ENCODE data around the gene UGT1A8. TPM values are rescaled to one million over a fixed set of nuclear protein-coding genes. Genes with fewer than 3 reads are reported as not detected.

UGT1A8 gene
- polyA plus RNA-seq, 1 experiment, result not detected

GRCh38 chr2:233705911-233706506, 88.6 kb downstream of the UGT1A8 start:
- DNase-seq (ENCODE audit: low read depth, low spot score), result no peak
- POLR2A ChIA-PET, result no interaction called here
- CTCF ChIA-PET, result no interaction called here
- Histone ChIP-seq H3K27me3 (ENCODE audit: control insufficient read depth, insufficient read depth, low read length) (no peaks in the 10 kb centered on the region), H3K4me3 (ENCODE audit: low read depth, low read length) (no peak overlapping the region), H3K9me3 (ENCODE audit: control insufficient read depth, insufficient read depth, low read length) (0 out of 2 replicates have a peak, but pooled peaks cover 3% of the 10 kb centered on the region), H3K27ac (ENCODE audit: low read depth, low read length) (no peak overlapping the region)
- TF ChIP-seq CTCF (IDR thresholded peaks at IDR 0.05; ENCODE audit: low read depth, low read length), result no peak

GRCh38 chr2:233706720-233707119, 89.3 kb downstream of the UGT1A8 start:
- DNase-seq (ENCODE audit: low read depth, low spot score), result no peak
- CTCF ChIA-PET, result interaction anchor here (0.7 kb wide), 2 partner anchors 16 to 271 kb away, joined by 3 to 4 read pairs; no protein-coding TSS in a partner anchor
- Histone ChIP-seq H3K9me3 (ENCODE audit: control insufficient read depth, insufficient read depth, low read length) (0 out of 2 replicates have a peak, but pooled peaks cover 3% of the 10 kb centered on the region), H3K27me3 (ENCODE audit: control insufficient read depth, insufficient read depth, low read length) (no peaks in the 10 kb centered on the region), H3K4me3 (ENCODE audit: low read depth, low read length) (no peak overlapping the region), H3K27ac (ENCODE audit: low read depth, low read length) (peak overlapping the region; percentile 3)
- POLR2A ChIA-PET, result no interaction called here
- TF ChIP-seq CTCF (IDR thresholded peaks at IDR 0.05; ENCODE audit: low read depth, low read length), result no peak

- no peaks in the 10 kb centered on the region for H3K27me3 ChIP-seq (ENCODE audit: control insufficient read depth, insufficient read depth, low read length)
- no peak for DNase-seq (ENCODE audit: low read depth, low spot score)
- H3K9me3 ChIP-seq (ENCODE audit: control insufficient read depth, insufficient read depth, low read length), result 0 out of 2 replicates have a peak, but pooled peaks cover 3% of the 10 kb centered on the region
- POLR2A ChIA-PET, result no interaction called here
- TF ChIP-seq CTCF (IDR thresholded peaks at IDR 0.05; ENCODE audit: low read depth, low read length), result no peak
- H3K27ac ChIP-seq (ENCODE audit: low read depth, low read length), result no peak overlapping the region
- CTCF ChIA-PET, result interaction anchor here (0.7 kb wide), 1 partner anchor 260 kb away, joined by 3 read pairs; no protein-coding TSS in a partner anchor
- no peak overlapping the region for H3K4me3 ChIP-seq (ENCODE audit: low read depth, low read length)
Observed at GRCh38 chr2:233707940-233708644, 90.7 kb downstream of the UGT1A8 start.

- Histone ChIP-seq H3K27ac (ENCODE audit: low read depth, low read length) (no peak overlapping the region), H3K27me3 (ENCODE audit: control insufficient read depth, insufficient read depth, low read length) (no peaks in the 10 kb centered on the region), H3K9me3 (ENCODE audit: control insufficient read depth, insufficient read depth, low read length) (0 out of 2 replicates have a peak, but pooled peaks cover under 1% of the 10 kb centered on the region), H3K4me3 (ENCODE audit: low read depth, low read length) (no peak overlapping the region)
- ChIA-PET CTCF (interaction anchor here (0.5 to 0.7 kb wide), 2 partner anchors 169 to 261 kb away, joined by 3 to 5 read pairs; no protein-coding TSS in a partner anchor), POLR2A (no interaction called here)
- TF ChIP-seq CTCF (IDR thresholded peaks at IDR 0.05; ENCODE audit: low read depth, low read length), result no peak
- no peak for DNase-seq (ENCODE audit: low read depth, low spot score)
Observed at GRCh38 chr2:233708942-233709341, 91.5 kb downstream of the UGT1A8 start.

Measured in AG04450 (cell line).